HAP-1 (cell line): ENCODE results near the gene RUFY3.
"Not testable (repeated sequence)": the region's sequence is repeated elsewhere in the genome, so short reads cannot be mapped to it uniquely, and the experiment has no call there.

Experiments used
- DNase-seq, 2 experiments: peaks; one replicate each; pipeline ENCODE4 v3.0.0-alpha.2; 2016 to 2020; ENCODE audit warnings: low spot score in 2 of 2
- H3K27me3 ChIP-seq: fragments of 250-450 bp; sonication (Bioruptor Pico); 2 replicates; pipeline ENCODE4 v1.5.1; 2020; ENCODE audit warnings: low read depth, mild to moderate bottlenecking, moderate library complexity
- H3K36me3 ChIP-seq: fragments of 250-450 bp; sonication (Bioruptor Pico); replicated peaks from 2 replicates; pipeline ENCODE4 v1.5.1; 2020; ENCODE audit warnings: mild to moderate bottlenecking
- H3K4me1 ChIP-seq: fragments of 250-450 bp; sonication (Bioruptor Pico); 2 replicates; pipeline ENCODE4 v1.5.1; 2020; ENCODE audit warnings: mild to moderate bottlenecking
- H3K4me3 ChIP-seq: fragments of 250-450 bp; sonication (Bioruptor Pico); 2 replicates; pipeline ENCODE4 v1.5.1; 2020; ENCODE audit warnings: mild to moderate bottlenecking, moderate library complexity
- H3K9me3 ChIP-seq: fragments of 250-450 bp; sonication (Bioruptor Pico); 2 replicates; pipeline ENCODE4 v1.5.1; 2020; ENCODE audit warnings: mild to moderate bottlenecking, moderate library complexity
- in situ Hi-C: fragments of 300-500 bp; cut with MboI; formaldehyde crosslinking; loops from 3 replicates; pipeline ENCODE4 v1.14.3; 2020; ENCODE audit warnings: low sequenced_read_pairs, inconsistent platforms, mixed read lengths

RUFY3 gene

GRCh38 chr4:70838666-70839588 lies 117.2 kb downstream of the RUFY3 start:
- in situ Hi-C loops: no loop called here
- DNase-seq: peak; percentile 46 to 68
- peaks cover 23% of the 10 kb centered on the region for H3K36me3 ChIP-seq
- H3K4me3 ChIP-seq: peak overlapping the region; percentile 86
- H3K9me3 ChIP-seq: no peaks in the 10 kb centered on the region
- H3K4me1 ChIP-seq: peaks cover 22% of the 10 kb centered on the region
- H3K27me3 ChIP-seq: no peaks in the 10 kb centered on the region

- peak; percentile 79 to 97 for DNase-seq
- in situ Hi-C loops: no loop called here
- Histone ChIP-seq H3K4me3 (peak within 1 kb of the TSS; percentile 86), H3K36me3 (peaks cover 16% of the 10 kb centered on the region), H3K4me1 (peaks cover 22% of the 10 kb centered on the region), H3K9me3 (no peaks in the 10 kb centered on the region), H3K27me3 (no peaks in the 10 kb centered on the region)
Measured at GRCh38 chr4:70839589-70840093, 117.9 kb downstream of the RUFY3 start, which contains the start of gene GRSF1. Gene GRSF1 (minus strand): TSS chr4:70839890. CDS start chr4:70839827, 63 bp downstream.

- peak in 1 of 2 experiments; percentile 54 for DNase-seq
- H3K4me3 ChIP-seq, in situ Hi-C loops, H3K27me3 ChIP-seq, H3K9me3 ChIP-seq: not testable (repeated sequence)
- peaks cover 22% of the 10 kb centered on the region for H3K4me1 ChIP-seq
- peaks cover 11% of the 10 kb centered on the region for H3K36me3 ChIP-seq
Measured at GRCh38 chr4:70840137-70840536, 118.4 kb downstream of the RUFY3 start.

- H3K4me3 ChIP-seq, H3K27me3 ChIP-seq, H3K9me3 ChIP-seq, DNase-seq, in situ Hi-C loops: not testable (repeated sequence)
- peaks cover 10% of the 10 kb centered on the region; the same call in 1 of the 2 replicates for H3K36me3 ChIP-seq
- H3K4me1 ChIP-seq: peaks cover 22% of the 10 kb centered on the region
Measured at GRCh38 chr4:70840631-70841030, 118.9 kb downstream of the RUFY3 start.

- Histone ChIP-seq H3K9me3 (no peaks in the 10 kb centered on the region), H3K36me3 (peaks cover 6% of the 10 kb centered on the region; the same call in 1 of the 2 replicates), H3K27me3 (no peaks in the 10 kb centered on the region), H3K4me3 (no peak overlapping the region), H3K4me1 (peaks cover 17% of the 10 kb centered on the region)
- no peak for DNase-seq
- in situ Hi-C loops: no loop called here
Measured at GRCh38 chr4:70841211-70841610, 119.4 kb downstream of the RUFY3 start.

GRCh38 chr4:70841951-70842350 lies 120.2 kb downstream of the RUFY3 start:
- H3K9me3 ChIP-seq: no peaks in the 10 kb centered on the region
- peaks cover 3% of the 10 kb centered on the region; the same call in 1 of the 2 replicates for H3K36me3 ChIP-seq
- peaks cover 9% of the 10 kb centered on the region for H3K4me1 ChIP-seq
- no peak overlapping the region for H3K4me3 ChIP-seq
- no peak for DNase-seq
- H3K27me3 ChIP-seq: no peaks in the 10 kb centered on the region
- in situ Hi-C loops: no loop called here

- Histone ChIP-seq H3K27me3 (no peaks in the 10 kb centered on the region), H3K4me1 (peaks cover 14% of the 10 kb centered on the region), H3K4me3 (no peak overlapping the region), H3K9me3 (no peaks in the 10 kb centered on the region), H3K36me3 (peaks cover 3% of the 10 kb centered on the region; the same call in 1 of the 2 replicates)
- DNase-seq: no peak
- in situ Hi-C loops: no loop called here
Measured at GRCh38 chr4:70842761-70843435, 121.1 kb downstream of the RUFY3 start.

GRCh38 chr4:70844180-70844579 lies 122.4 kb downstream of the RUFY3 start:
- Histone ChIP-seq H3K36me3 (peaks cover 3% of the 10 kb centered on the region; the same call in 1 of the 2 replicates), H3K9me3 (no peaks in the 10 kb centered on the region), H3K4me1 (peaks cover 14% of the 10 kb centered on the region), H3K27me3 (no peaks in the 10 kb centered on the region), H3K4me3 (no peak overlapping the region)
- DNase-seq: no peak
- in situ Hi-C loops: no loop called here

- Histone ChIP-seq H3K36me3 (no peaks in the 10 kb centered on the region), H3K4me3 (no peak overlapping the region), H3K27me3 (no peaks in the 10 kb centered on the region), H3K4me1 (peaks cover 5% of the 10 kb centered on the region), H3K9me3 (no peaks in the 10 kb centered on the region)
- no peak for DNase-seq
- in situ Hi-C loops: no loop called here
Measured at GRCh38 chr4:70849291-70849690, 127.5 kb downstream of the RUFY3 start.

GRCh38 chr4:70855464-70855863 lies 133.7 kb downstream of the RUFY3 start:
- no peak overlapping the region for H3K4me3 ChIP-seq
- peaks cover 11% of the 10 kb centered on the region for H3K4me1 ChIP-seq
- no peaks in the 10 kb centered on the region for H3K36me3 ChIP-seq
- no peaks in the 10 kb centered on the region for H3K9me3 ChIP-seq
- in situ Hi-C loops: no loop called here
- no peak for DNase-seq
- H3K27me3 ChIP-seq: no peaks in the 10 kb centered on the region
